Left ventricle myocardium inferior (tissue), 1 donor: Measurements from ENCODE around the gene P2RX6. TPM values are rescaled to one million over a fixed set of nuclear protein-coding genes. Genes with fewer than 3 reads are reported as not detected.
A peak's percentile ranks its signal among the peaks of the same experiment; 100 is the strongest.

Experiments used
- DNase-seq: peaks from one replicate; pipeline ENCODE4 v3.0.0-alpha.2; 2020
- H3K27ac ChIP-seq: fragments of 200-600 bp; replicated peaks from 2 replicates; pipeline ENCODE4 v1.8.0; 2021
- H3K27me3 ChIP-seq: fragments of 200-600 bp; 2 replicates; pipeline ENCODE4 v1.8.0; 2021; ENCODE audit warnings: low read depth
- H3K36me3 ChIP-seq: fragments of 200-600 bp; 2 replicates; pipeline ENCODE4 v1.8.0; 2021
- H3K4me1 ChIP-seq: fragments of 200-600 bp; 2 replicates; pipeline ENCODE4 v1.8.0; 2021
- H3K4me3 ChIP-seq: fragments of 200-600 bp; 2 replicates; pipeline ENCODE4 v1.8.0; 2021; ENCODE audit warnings: mild to moderate bottlenecking, moderate library complexity
- H3K9me3 ChIP-seq: fragments of 200-600 bp; replicated peaks from 2 replicates; pipeline ENCODE4 v1.8.0; 2021
- CTCF ChIP-seq: fragments of 200-600 bp; IDR thresholded peaks from 2 replicates; pipeline ENCODE4 v1.8.0; 2021; ENCODE audit warnings: antibody characterized with exemption, mild to moderate bottlenecking, borderline replicate concordance
- intact Hi-C: fragments of 100-400 bp; cut with micrococcal nuclease; formaldehyde crosslinking; loops from one replicate; pipeline ENCODE4 v1.11.0; 2022
- total RNA-seq: library from RNA; stranded (reverse); fragmentation: NEBNext Ultra II Directional; extraction: Animal tissue kit (Norgen Biotek cat#: 25700); gene quantifications from one replicate; pipeline ENCODE4 v1.2.1, GENCODE V29; 2021
- donor health status: DM: no; HTN: yes; CAD: no; lungs with severe emphysema.

The P2RX6 gene
- total RNA-seq, 1 donor from 2014 or later = 3.5 TPM

GRCh38 chr22:21028277-21029251, 13.6 kb downstream of the P2RX6 start:
- intact Hi-C loops = no loop called here
- no peaks in the 10 kb centered on the region for H3K9me3 ChIP-seq
- DNase-seq = no peak
- peaks cover 52% of the 10 kb centered on the region for H3K27me3 ChIP-seq
- no peak for TF ChIP-seq CTCF
- H3K4me3 ChIP-seq = no peak overlapping the region
- H3K4me1 ChIP-seq = peaks cover 18% of the 10 kb centered on the region
- no peaks in the 10 kb centered on the region for H3K36me3 ChIP-seq
- no peak overlapping the region for H3K27ac ChIP-seq

GRCh38 chr22:21029486-21030025, 14.6 kb downstream of the P2RX6 start:
- H3K4me1 ChIP-seq = peaks cover 18% of the 10 kb centered on the region
- intact Hi-C loops = no loop called here
- TF ChIP-seq CTCF = no peak
- H3K9me3 ChIP-seq = no peaks in the 10 kb centered on the region
- no peaks in the 10 kb centered on the region for H3K36me3 ChIP-seq
- H3K27me3 ChIP-seq = peaks cover 56% of the 10 kb centered on the region
- no peak overlapping the region for H3K4me3 ChIP-seq
- no peak overlapping the region for H3K27ac ChIP-seq
- no peak for DNase-seq

- no peak overlapping the region for H3K27ac ChIP-seq
- no peak for TF ChIP-seq CTCF
- no peak for DNase-seq
- no peak overlapping the region for H3K4me3 ChIP-seq
- peaks cover 56% of the 10 kb centered on the region for H3K27me3 ChIP-seq
- H3K9me3 ChIP-seq = no peaks in the 10 kb centered on the region
- H3K36me3 ChIP-seq = no peaks in the 10 kb centered on the region
- peaks cover 18% of the 10 kb centered on the region for H3K4me1 ChIP-seq
- intact Hi-C loops = no loop called here
Measured at GRCh38 chr22:21030032-21030431, 15.1 kb downstream of the P2RX6 start.

GRCh38 chr22:21030621-21031544, 15.9 kb downstream of the P2RX6 start:
- intact Hi-C loops = no loop called here
- Histone ChIP-seq H3K27me3 (peaks cover 56% of the 10 kb centered on the region), H3K27ac (no peak overlapping the region), H3K4me3 (no peak overlapping the region), H3K4me1 (peaks cover 18% of the 10 kb centered on the region), H3K36me3 (no peaks in the 10 kb centered on the region), H3K9me3 (no peaks in the 10 kb centered on the region)
- no peak for DNase-seq
- no peak for TF ChIP-seq CTCF

- Histone ChIP-seq H3K9me3 (no peaks in the 10 kb centered on the region), H3K4me1 (peaks cover 18% of the 10 kb centered on the region), H3K27ac (no peak overlapping the region), H3K36me3 (no peaks in the 10 kb centered on the region), H3K27me3 (peaks cover 56% of the 10 kb centered on the region), H3K4me3 (peak overlapping the region; percentile 59)
- intact Hi-C loops = no loop called here
- TF ChIP-seq CTCF = no peak
- DNase-seq = no peak
Measured at GRCh38 chr22:21031545-21032036, 16.6 kb downstream of the P2RX6 start.
